ENCODE measurements around the gene SMIM3.
"Not testable (repeated sequence)": the region's sequence is repeated elsewhere in the genome, so short reads cannot be mapped to it uniquely, and the experiment has no call there.

Gene SMIM3

GRCh38 chr5:150778517-150779396 lies at the start of gene SMIM3:
TSS of gene SMIM3 (plus strand) at chr5:150778757. CDS start at chr5:150795441, 16,684 bp downstream.
- DNase-seq = peak; percentile 17

- no peak for DNase-seq
These were observed 48.7 kb upstream of the SMIM3 start for GRCh38 chr5:150729859-150730258.

GRCh38 chr5:150731669-150732242 lies 46.8 kb upstream of the SMIM3 start:
- no peak for DNase-seq

DNA sequence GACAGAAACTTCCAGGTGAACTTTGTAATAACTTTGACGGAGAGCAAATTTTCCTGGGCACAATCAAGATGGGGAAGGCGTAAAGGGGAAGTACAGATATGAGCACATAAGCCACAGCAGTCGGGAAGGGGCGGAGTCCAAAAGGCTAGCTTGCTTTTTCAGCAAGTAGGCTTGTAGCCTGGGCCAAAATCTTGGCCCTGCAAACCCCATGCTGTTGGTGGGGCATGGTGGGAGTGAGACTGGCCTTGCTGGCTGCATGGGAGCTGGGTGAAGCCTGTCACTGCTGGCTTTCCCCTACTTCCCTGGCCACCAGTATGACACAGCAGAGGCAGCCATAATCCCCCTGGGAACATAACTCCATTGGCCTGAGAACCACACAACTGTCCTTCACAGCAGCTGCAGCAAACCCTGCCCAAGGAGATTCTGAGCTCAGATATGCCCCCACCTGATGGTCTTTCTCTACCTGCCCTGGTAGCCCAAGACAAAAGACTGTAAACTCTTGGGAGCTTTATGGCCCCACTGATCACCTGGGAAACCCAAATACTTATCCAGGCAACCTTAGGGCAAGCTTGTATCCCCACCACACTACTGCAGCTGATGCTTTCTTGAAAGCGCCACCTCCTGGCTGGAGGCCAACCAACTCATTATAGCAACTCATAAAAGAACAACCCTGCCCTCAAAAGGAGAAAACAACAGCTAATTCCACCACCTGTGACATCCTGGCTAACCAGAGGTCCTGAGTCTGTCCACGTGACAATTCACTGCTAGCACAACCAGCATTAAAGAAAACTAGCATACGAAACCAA lies 43.8 kb upstream of the SMIM3 start:
- no peak for DNase-seq

DNA sequence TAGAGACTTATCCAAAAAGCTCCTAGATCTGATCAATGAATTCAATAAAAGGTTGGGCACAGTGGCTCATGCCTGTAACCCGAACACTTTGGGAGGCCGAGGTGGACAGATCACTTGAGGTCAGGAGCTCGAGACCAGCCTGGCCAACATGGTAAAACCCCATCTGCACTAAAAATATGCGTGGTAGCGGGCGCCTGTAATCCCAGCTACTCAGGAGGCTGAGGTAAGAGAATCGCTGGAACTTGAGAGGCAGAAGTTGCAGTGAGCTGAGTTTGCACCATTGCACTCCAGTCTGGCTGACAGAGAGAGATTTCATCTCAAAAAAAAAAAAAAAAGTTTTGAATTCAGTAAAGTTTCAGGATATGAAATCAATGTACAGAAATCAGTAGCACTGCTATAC lies 39.7 kb upstream of the SMIM3 start:
- no peak for DNase-seq

DNA sequence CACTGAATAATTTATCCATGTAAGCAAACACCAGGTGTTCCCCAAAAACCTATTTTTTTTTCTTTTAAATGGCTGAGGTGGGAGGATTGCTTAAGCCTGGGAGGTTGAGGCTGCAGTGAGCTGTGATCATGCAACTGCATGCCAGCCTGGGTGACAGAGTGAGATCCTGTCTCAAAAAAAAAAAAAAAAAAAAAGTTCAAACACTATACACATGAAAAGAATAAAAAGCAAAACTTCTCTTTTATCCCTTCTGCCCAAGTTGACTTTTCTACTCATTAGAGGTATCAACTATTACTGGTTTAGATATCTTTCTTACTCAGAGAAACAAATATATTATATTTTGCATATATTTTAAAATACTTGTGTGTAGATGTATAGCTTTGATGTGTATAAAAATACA lies 37.6 kb upstream of the SMIM3 start:
- DNase-seq = no peak

DNA sequence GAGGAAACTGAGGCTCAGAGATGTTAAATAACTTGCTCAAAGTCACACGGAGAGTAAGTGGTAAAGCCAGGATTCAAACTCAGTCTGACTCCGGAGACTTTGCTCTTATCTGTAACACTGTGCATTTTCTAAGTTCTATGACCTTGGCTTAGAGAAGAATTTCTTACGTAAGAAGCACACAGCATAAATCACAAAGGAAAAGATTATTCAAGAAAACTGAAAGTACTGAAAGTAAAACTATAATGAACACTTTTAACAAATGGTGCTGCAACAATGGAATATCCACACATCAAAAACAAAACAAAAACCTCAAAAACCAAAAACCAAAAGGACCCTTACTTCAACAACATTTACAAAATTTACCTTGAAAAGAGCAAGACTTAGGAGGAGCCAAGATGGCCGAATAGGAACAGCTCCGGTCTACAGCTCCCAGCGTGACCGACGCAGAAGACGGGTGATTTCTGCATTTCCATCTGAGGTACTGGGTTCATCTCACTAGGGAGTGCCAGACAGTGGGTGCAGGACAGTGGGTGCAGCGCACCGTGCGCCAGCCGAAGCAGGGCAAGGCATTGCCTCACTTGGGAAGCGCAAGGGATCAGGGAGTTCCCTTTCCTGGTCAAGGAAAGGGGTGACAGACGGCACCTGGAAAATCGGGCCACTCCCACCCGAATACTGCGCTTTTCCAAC lies 36.0 kb upstream of the SMIM3 start:
- DNase-seq = not testable (repeated sequence)

DNA sequence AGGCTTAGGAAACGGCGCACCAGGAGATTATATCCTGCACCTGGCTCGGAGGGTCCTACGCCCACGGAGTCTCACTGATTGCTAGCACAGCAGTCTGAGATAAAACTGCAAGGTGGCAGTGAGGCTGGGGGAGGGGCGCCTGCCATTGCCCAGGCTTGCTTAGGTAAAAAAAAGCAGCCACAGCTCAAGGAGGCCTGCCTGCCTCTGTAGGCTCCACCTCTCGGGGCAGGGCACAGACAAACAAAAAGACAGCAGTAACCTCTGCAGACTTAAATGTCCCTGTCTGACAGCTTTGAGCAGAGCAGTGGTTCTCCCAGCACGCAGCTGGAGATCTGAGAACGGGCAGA lies 35.4 kb upstream of the SMIM3 start:
- not testable (repeated sequence) for DNase-seq

- no peak for DNase-seq
These were observed 28.1 kb upstream of the SMIM3 start for GRCh38 chr5:150750469-150750868.

DNA sequence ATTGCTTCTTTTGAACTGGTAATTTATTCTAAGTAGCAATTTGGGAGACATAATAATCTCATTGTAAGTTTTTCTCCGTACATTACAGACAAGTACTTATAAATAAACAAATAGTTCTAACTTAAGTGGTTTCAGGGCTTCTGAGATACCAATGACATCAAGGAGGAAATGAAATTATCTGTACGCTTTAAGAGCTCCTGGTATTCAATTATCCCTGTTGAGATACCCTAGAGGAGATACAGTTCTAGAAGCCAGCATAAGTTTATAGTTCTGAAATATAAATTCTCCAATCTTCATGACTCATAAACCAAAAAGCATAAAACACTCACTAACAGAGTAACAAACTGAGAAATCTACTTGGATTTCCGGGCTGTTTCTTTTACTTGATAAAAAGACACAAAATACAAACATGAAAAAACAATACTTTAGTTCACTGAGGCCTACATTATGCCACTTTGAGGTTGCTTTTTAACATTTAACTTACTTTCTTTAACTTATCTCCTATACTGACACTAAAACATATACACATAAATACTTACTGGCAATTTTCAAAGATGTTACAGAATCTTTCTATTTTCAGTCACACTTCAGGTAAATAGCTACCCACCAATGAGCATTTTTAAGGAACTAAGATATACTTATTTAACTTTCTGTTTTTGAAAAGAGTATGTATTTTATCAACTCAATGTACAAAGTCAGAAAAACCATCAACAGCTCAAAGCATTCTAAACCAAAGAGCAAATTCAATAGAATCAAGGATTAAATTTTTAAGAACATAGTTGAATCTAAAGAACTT lies 27.3 kb upstream of the SMIM3 start:
- DNase-seq = no peak

GRCh38 chr5:150753463-150753862 lies 25.1 kb upstream of the SMIM3 start:
- DNase-seq = no peak

DNA sequence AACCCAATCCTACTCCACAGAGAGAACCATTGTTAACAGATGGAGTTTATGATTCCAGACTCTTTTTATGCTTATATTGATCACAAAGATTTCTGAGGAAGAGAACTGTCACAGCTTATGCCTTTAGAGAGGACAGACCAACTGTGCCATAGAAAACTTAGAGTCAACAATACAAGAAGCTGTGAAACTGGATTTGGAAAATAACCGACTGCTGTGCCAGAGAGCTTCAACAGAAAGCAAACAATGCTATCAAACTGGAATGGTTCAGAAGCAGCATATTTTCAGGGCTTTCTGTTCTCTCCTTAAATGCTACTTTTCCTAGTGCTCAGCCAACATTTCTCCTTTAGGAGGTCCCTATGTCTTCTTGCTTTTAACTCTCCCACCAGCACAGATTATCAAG lies 24.7 kb upstream of the SMIM3 start:
- DNase-seq = no peak

DNA sequence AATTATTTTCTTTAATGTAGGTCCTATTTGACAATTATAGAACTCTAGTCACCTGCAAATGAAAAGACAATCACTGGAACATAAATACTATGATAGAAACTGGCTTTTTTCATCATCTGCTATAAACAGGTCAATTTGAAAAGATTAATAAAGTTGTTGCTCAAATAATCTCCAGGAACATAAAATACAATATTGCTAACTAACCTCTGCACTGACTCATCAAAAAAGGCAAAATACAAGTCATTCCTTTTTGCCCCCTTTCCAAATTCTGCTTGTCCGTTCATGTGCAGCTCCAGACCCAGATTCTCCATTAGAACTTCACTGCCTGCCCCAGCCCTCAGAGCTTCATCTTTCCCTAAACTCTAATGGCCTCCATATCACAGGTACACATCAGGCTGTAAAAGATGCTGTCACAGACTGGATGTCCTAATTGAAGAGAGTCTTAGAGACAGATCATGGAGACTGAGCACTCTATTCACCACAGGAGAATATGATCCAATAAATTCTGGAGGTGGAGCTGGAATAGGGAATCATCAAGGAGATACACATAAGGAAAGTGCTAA lies 21.4 kb upstream of the SMIM3 start:
- DNase-seq = no peak

DNA sequence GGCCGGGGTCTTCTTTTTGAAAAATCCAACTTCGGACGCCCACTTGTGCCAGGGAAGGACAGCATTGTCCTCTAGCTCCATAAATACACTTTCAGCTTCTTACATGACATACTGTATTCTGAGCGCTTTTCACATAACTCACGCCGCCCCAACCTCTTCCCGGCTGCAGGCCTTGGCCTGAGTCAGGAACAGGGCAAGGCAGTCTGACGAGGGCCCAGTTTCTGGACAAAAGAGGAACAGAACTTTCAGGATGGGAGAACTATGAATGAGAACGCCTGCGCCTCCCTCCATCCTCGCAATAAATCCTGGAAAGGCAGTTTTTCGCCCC lies 20.4 kb upstream of the SMIM3 start:
- DNase-seq = no peak

GRCh38 chr5:150758531-150759333 lies 19.8 kb upstream of the SMIM3 start, which contains the start of gene DCTN4:
TSS of gene DCTN4 (minus strand) at chr5:150759017. CDS start at chr5:150758993, 24 bp downstream.
- DNase-seq = peak; percentile 92

DNA sequence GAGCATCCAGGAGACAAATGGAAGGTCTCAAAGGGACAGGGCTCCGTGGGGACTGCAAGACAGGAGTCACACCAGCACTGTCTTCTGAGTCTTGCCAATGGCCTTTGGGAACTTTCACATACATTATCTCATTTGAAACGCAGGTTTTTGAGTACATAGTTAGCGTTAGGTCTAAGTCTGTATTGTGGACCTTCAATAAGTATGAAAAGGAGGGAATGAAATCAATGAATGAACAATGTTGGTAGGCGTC lies 19.3 kb upstream of the SMIM3 start:
- no peak for DNase-seq

GRCh38 chr5:150762211-150762610 lies 16.3 kb upstream of the SMIM3 start:
- no peak for DNase-seq

- DNase-seq = peak; percentile 14
These were observed 15.4 kb upstream of the SMIM3 start for GRCh38 chr5:150763023-150763769.

DNA sequence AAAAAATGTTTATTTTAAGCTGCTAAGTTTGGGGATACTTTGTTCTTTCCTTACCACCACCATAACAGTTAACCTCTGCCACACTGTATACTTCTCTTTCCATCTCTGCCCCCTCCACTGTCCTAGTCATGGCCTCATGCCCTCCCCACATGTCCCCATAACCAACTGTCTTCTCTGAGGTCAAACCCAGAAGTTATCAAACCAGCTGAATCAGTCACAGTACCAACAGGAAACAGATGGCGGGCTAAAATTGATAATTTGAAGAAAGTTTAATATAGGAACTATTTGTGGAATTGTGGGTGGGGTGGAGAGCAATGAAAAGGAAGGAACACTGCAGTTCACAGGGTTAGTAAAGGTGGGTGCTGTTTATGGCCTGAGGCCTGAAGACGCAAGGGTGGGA lies 14.0 kb upstream of the SMIM3 start:
- DNase-seq = no peak

DNA sequence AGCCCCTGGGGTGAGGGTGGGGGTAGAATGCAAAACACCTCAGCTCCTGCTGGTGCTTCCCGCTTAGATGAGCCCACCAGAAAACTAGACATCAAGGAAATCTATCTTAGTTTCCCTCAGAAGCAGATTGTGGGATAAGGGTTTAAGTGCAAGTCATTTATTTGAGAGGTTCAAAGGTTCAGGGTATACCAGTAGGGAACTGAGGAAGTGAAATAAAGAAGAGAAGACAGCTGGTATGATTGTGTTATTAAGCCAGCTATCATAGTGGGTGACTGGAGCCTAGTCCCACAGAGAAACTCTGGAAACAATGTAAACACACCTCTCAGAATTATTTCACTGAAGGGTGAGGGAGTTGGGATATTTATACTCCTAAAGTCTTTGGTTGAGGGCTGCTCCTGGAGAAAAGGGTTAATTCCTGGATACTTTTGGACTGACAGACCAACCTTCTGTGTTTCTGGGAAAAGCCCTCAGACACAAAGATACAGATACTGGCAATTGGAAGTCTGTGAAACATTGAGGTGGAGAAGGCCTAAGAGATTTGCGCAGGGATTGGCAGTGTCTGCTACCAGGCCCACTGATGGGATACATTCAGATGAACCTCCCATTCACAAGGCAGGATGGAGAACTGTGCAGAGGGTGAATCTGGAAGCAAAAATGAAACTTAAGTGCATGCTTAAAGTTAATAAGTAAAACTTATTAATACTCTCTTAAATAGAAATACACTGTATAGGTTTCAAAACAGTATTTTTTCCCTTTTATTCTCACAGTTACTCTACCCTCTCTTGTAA lies 13.4 kb upstream of the SMIM3 start:
- DNase-seq = no peak

All from T1000 (cell line).